Astrocyte (in vitro differentiated cells and primary cell): ENCODE measurements around the gene SBDS.
"Not testable (repeated sequence)": the region's sequence is repeated elsewhere in the genome, so short reads cannot be mapped to it uniquely, and the experiment has no call there.

Experiments
- CTCF ChIP-seq: IDR thresholded peaks from 2 replicates; pipeline ENCODE4 v1.5.1; 2011; ENCODE audit warnings: low read depth, mild to moderate bottlenecking, inconsistent platforms, low read length, moderate library complexity; ENCODE audit not compliant: insufficient read depth
- EZH2 ChIP-seq: IDR thresholded peaks from 2 replicates; pipeline ENCODE4 v1.6.1; 2012; ENCODE audit warnings: mild to moderate bottlenecking, low read length, inconsistent platforms; ENCODE audit not compliant: insufficient read depth

GRCh38 chr7:66979013-66979412 is 16.4 kb downstream of the SBDS start:
- TF ChIP-seq CTCF, EZH2: not testable (repeated sequence)
